ENCODE data around the gene RHEBL1.

Gene RHEBL1

GRCh38 chr12:49024543-49024942 is 45.2 kb downstream of the RHEBL1 start:
- Histone ChIP-seq H3K27me3 (ENCODE audit: insufficient read depth, low read length) (no peaks in the 10 kb centered on the region), H3K9me3 (ENCODE audit: insufficient read depth, low read depth, low read length) (no peaks in the 10 kb centered on the region), H3K27ac (ENCODE audit: low read depth, low read length) (no peak overlapping the region), H3K4me1 (ENCODE audit: insufficient read depth, low read length) (peaks cover 4% of the 10 kb centered on the region; the same call in 1 of the 2 replicates), H3K9ac (ENCODE audit: low read depth, low read length) (no peak overlapping the region), H3K4me3 (ENCODE audit: low read length) (no peak overlapping the region), H3K36me3 (ENCODE audit: insufficient read depth, low read length) (peaks cover 81% of the 10 kb centered on the region)
- WGBS: 97% methylated on average over 12 of the region's 12 CpGs

- no peak overlapping the region for H3K4me3 ChIP-seq (ENCODE audit: low read length)
- no peaks in the 10 kb centered on the region for H3K27me3 ChIP-seq (ENCODE audit: insufficient read depth, low read length)
- H3K9me3 ChIP-seq (ENCODE audit: insufficient read depth, low read depth, low read length): no peaks in the 10 kb centered on the region
- WGBS: 100% methylated on average over 1 of the region's 2 CpGs
- no peak overlapping the region for H3K27ac ChIP-seq (ENCODE audit: low read depth, low read length)
- peaks cover 7% of the 10 kb centered on the region; the same call in 1 of the 2 replicates for H3K4me1 ChIP-seq (ENCODE audit: insufficient read depth, low read length)
- peaks cover 74% of the 10 kb centered on the region for H3K36me3 ChIP-seq (ENCODE audit: insufficient read depth, low read length)
- no peak overlapping the region for H3K9ac ChIP-seq (ENCODE audit: low read depth, low read length)
Measured at GRCh38 chr12:49023812-49024211, 46.0 kb downstream of the RHEBL1 start.

- no peaks in the 10 kb centered on the region for H3K27me3 ChIP-seq (ENCODE audit: insufficient read depth, low read length)
- H3K9me3 ChIP-seq (ENCODE audit: insufficient read depth, low read depth, low read length): no peaks in the 10 kb centered on the region
- 94% methylated on average over 15 of the region's 15 CpGs for WGBS
- H3K27ac ChIP-seq (ENCODE audit: low read depth, low read length): no peak overlapping the region
- no peak overlapping the region for H3K4me3 ChIP-seq (ENCODE audit: low read length)
- peaks cover 8% of the 10 kb centered on the region; the same call in 1 of the 2 replicates for H3K4me1 ChIP-seq (ENCODE audit: insufficient read depth, low read length)
- H3K9ac ChIP-seq (ENCODE audit: low read depth, low read length): no peak overlapping the region; the same call in 1 of the 2 replicates
- H3K36me3 ChIP-seq (ENCODE audit: insufficient read depth, low read length): peaks cover 62% of the 10 kb centered on the region
Measured at GRCh38 chr12:49022558-49023178, 47.1 kb downstream of the RHEBL1 start.

- Histone ChIP-seq H3K27me3 (ENCODE audit: insufficient read depth, low read length) (no peaks in the 10 kb centered on the region), H3K9ac (ENCODE audit: low read depth, low read length) (no peak overlapping the region), H3K36me3 (ENCODE audit: insufficient read depth, low read length) (peaks cover 51% of the 10 kb centered on the region), H3K4me3 (ENCODE audit: low read length) (no peak overlapping the region), H3K4me1 (ENCODE audit: insufficient read depth, low read length) (peaks cover 12% of the 10 kb centered on the region; the same call in 1 of the 2 replicates), H3K9me3 (ENCODE audit: insufficient read depth, low read depth, low read length) (no peaks in the 10 kb centered on the region), H3K27ac (ENCODE audit: low read depth, low read length) (no peak overlapping the region)
- WGBS: 89% methylated on average over 9 of the region's 11 CpGs
Measured at GRCh38 chr12:49021292-49021915, 48.4 kb downstream of the RHEBL1 start.

- H3K36me3 ChIP-seq (ENCODE audit: insufficient read depth, low read length): peaks cover 41% of the 10 kb centered on the region
- peaks cover 12% of the 10 kb centered on the region; the same call in 1 of the 2 replicates for H3K4me1 ChIP-seq (ENCODE audit: insufficient read depth, low read length)
- no peaks in the 10 kb centered on the region for H3K9me3 ChIP-seq (ENCODE audit: insufficient read depth, low read depth, low read length)
- H3K4me3 ChIP-seq (ENCODE audit: low read length): no peak overlapping the region
- H3K27ac ChIP-seq (ENCODE audit: low read depth, low read length): no peak overlapping the region
- no peaks in the 10 kb centered on the region for H3K27me3 ChIP-seq (ENCODE audit: insufficient read depth, low read length)
- H3K9ac ChIP-seq (ENCODE audit: low read depth, low read length): no peak overlapping the region
- 75% methylated on average over 1 of the region's 6 CpGs for WGBS
Measured at GRCh38 chr12:49020441-49020840, 49.3 kb downstream of the RHEBL1 start.

- peak overlapping the region; percentile 75; the same call in 1 of the 2 replicates for H3K27ac ChIP-seq (ENCODE audit: low read depth, low read length)
- WGBS: 73% methylated on average over 8 of the region's 10 CpGs
Measured at GRCh38 chr12:49019443-49020324, 50.1 kb downstream of the RHEBL1 start.

GRCh38 chr12:49019120-49019430 is 50.7 kb downstream of the RHEBL1 start:
- H3K9me3 ChIP-seq (ENCODE audit: insufficient read depth, low read depth, low read length): no peaks in the 10 kb centered on the region
- H3K4me3 ChIP-seq (ENCODE audit: low read length): peak overlapping the region; percentile 73
- peaks cover 28% of the 10 kb centered on the region for H3K36me3 ChIP-seq (ENCODE audit: insufficient read depth, low read length)
- peak overlapping the region; percentile 95 for H3K27ac ChIP-seq (ENCODE audit: low read depth, low read length)
- peak overlapping the region; percentile 89 for H3K9ac ChIP-seq (ENCODE audit: low read depth, low read length)
- WGBS: no CpG with 5 or more reads among the region's 8 CpGs
- H3K4me1 ChIP-seq (ENCODE audit: insufficient read depth, low read length): peaks cover 12% of the 10 kb centered on the region; the same call in 1 of the 2 replicates
- H3K27me3 ChIP-seq (ENCODE audit: insufficient read depth, low read length): no peaks in the 10 kb centered on the region

More at GRCh38 chr12:49019443-49020324, 50.1 kb downstream of the RHEBL1 start:
- Histone ChIP-seq H3K9me3 (ENCODE audit: insufficient read depth, low read depth, low read length) (no peaks in the 10 kb centered on the region), H3K27me3 (ENCODE audit: insufficient read depth, low read length) (no peaks in the 10 kb centered on the region), H3K9ac (ENCODE audit: low read depth, low read length) (no peak overlapping the region; the same call in 1 of the 2 replicates), H3K4me1 (ENCODE audit: insufficient read depth, low read length) (peaks cover 12% of the 10 kb centered on the region; the same call in 1 of the 2 replicates), H3K4me3 (ENCODE audit: low read length) (peak overlapping the region; percentile 73), H3K36me3 (ENCODE audit: insufficient read depth, low read length) (peaks cover 34% of the 10 kb centered on the region)

- H3K4me3 ChIP-seq (ENCODE audit: low read length): peak within 1 kb of the TSS; percentile 73
- peaks cover 12% of the 10 kb centered on the region; the same call in 1 of the 2 replicates for H3K4me1 ChIP-seq (ENCODE audit: insufficient read depth, low read length)
- 2% methylated on average over 59 of the region's 59 CpGs for WGBS
- peaks cover 22% of the 10 kb centered on the region for H3K36me3 ChIP-seq (ENCODE audit: insufficient read depth, low read length)
- H3K9ac ChIP-seq (ENCODE audit: low read depth, low read length): peak within 1 kb of the TSS; percentile 89
- no peaks in the 10 kb centered on the region for H3K9me3 ChIP-seq (ENCODE audit: insufficient read depth, low read depth, low read length)
- no peaks in the 10 kb centered on the region for H3K27me3 ChIP-seq (ENCODE audit: insufficient read depth, low read length)
- H3K27ac ChIP-seq (ENCODE audit: low read depth, low read length): peak within 1 kb of the TSS; percentile 95
Measured at GRCh38 chr12:49018261-49019119, 51.3 kb downstream of the RHEBL1 start, which contains the start of gene PRKAG1. Gene PRKAG1, minus strand, starts transcription at chr12:49018776. Its CDS starts 36 bp downstream, at chr12:49018740.

GRCh38 chr12:49017891-49018260 is 51.9 kb downstream of the RHEBL1 start:
- Histone ChIP-seq H3K4me3 (ENCODE audit: low read length) (peak overlapping the region; percentile 73), H3K9ac (ENCODE audit: low read depth, low read length) (peak overlapping the region; percentile 89), H3K36me3 (ENCODE audit: insufficient read depth, low read length) (peaks cover 17% of the 10 kb centered on the region), H3K9me3 (ENCODE audit: insufficient read depth, low read depth, low read length) (no peaks in the 10 kb centered on the region), H3K27ac (ENCODE audit: low read depth, low read length) (peak overlapping the region; percentile 95), H3K27me3 (ENCODE audit: insufficient read depth, low read length) (no peaks in the 10 kb centered on the region), H3K4me1 (ENCODE audit: insufficient read depth, low read length) (peaks cover 12% of the 10 kb centered on the region; the same call in 1 of the 2 replicates)
- WGBS: 11% methylated on average over 8 of the region's 8 CpGs

- Histone ChIP-seq H3K4me3 (ENCODE audit: low read length) (no peak overlapping the region), H3K4me1 (ENCODE audit: insufficient read depth, low read length) (peaks cover 12% of the 10 kb centered on the region; the same call in 1 of the 2 replicates), H3K27ac (ENCODE audit: low read depth, low read length) (no peak overlapping the region), H3K9me3 (ENCODE audit: insufficient read depth, low read depth, low read length) (no peaks in the 10 kb centered on the region), H3K9ac (ENCODE audit: low read depth, low read length) (no peak overlapping the region), H3K27me3 (ENCODE audit: insufficient read depth, low read length) (no peaks in the 10 kb centered on the region), H3K36me3 (ENCODE audit: insufficient read depth, low read length) (peaks cover 5% of the 10 kb centered on the region; the same call in 1 of the 2 replicates)
- WGBS: 98% methylated on average over 1 of the region's 1 CpG
Measured at GRCh38 chr12:49015196-49015595, 54.6 kb downstream of the RHEBL1 start.

Measured in HUES64 (cell line).